ENCODE data around the gene AADAC. TPM values are rescaled to one million over a fixed set of nuclear protein-coding genes. Genes with fewer than 3 reads are reported as not detected.
"Not testable (repeated sequence)": the region's sequence is repeated elsewhere in the genome, so short reads cannot be mapped to it uniquely, and the experiment has no call there.

Gene AADAC
- polyA plus RNA-seq, 1 experiment = not detected

DNA sequence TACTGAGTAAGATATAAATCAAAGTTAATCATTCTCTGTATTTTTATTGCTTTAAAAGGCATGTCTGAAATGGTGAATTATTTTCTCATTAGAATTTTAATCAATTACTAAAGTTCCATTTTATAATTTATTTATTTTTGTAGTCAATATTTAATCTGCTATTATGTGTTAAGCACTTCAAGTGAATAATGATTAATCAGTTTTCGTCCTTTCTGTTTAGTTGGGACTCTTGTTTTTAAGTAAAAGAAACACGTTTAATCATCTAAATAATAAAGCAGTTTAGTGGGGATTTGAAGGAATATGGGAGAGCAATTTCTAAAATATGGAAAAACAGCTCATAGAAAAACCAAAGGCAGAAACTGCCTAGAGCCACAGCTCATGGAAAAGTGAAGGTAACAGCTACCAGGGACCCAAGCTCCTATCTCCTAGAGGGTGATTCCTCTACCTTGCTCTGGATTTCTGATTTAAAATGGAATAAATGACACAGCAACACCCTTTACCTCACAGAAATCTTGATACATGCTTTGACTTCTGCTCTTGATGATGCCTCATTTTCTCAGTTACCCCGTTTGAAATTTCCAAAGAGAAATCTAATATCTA lies 31.5 kb downstream of the AADAC start:
- Histone ChIP-seq H3K27ac (ENCODE audit: low read depth, low read length) (no peak overlapping the region), H3K9me3 (ENCODE audit: control insufficient read depth, insufficient read depth, low read length) (no peaks in the 10 kb centered on the region), H3K4me3 (ENCODE audit: low read depth, low read length) (no peak overlapping the region), H3K27me3 (ENCODE audit: control insufficient read depth, insufficient read depth, low read length) (no peaks in the 10 kb centered on the region)
- ChIA-PET CTCF (no interaction called here), POLR2A (no interaction called here)
- no peak for DNase-seq (ENCODE audit: low read depth, low spot score)
- no peak for TF ChIP-seq CTCF (IDR thresholded peaks at IDR 0.05; ENCODE audit: low read depth, low read length)

DNA sequence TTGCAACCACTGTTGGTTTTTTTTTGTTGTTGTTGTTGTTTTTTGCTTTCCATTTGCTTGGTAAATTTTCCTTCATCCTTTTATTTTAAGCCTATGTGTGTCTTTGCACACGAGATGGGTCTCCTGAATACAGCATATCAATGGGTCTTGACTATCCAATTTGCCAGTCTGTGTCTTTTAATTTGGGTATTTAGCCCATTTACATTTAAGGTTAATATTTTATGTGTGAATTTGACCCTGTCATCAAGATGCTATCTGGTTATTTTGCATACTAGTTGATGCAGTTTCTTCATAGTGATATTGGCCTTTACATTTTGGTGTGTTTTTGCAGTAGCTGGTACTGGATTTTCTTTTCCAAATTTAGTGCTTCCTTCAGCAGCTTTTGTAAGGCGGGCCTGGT lies 36.1 kb downstream of the AADAC start:
- H3K9me3 ChIP-seq (ENCODE audit: control insufficient read depth, insufficient read depth, low read length); POLR2A ChIA-PET; H3K4me3 ChIP-seq (ENCODE audit: low read depth, low read length); CTCF ChIA-PET; H3K27me3 ChIP-seq (ENCODE audit: control insufficient read depth, insufficient read depth, low read length); DNase-seq (ENCODE audit: low read depth, low spot score); H3K27ac ChIP-seq (ENCODE audit: low read depth, low read length): not testable (repeated sequence)

GRCh38 chr3:151852074-151852811 lies 38.3 kb downstream of the AADAC start:
- H3K27me3 ChIP-seq (ENCODE audit: control insufficient read depth, insufficient read depth, low read length) = no peaks in the 10 kb centered on the region
- no peak overlapping the region for H3K27ac ChIP-seq (ENCODE audit: low read depth, low read length)
- TF ChIP-seq CTCF (IDR thresholded peaks at IDR 0.05; ENCODE audit: low read depth, low read length) = no peak
- POLR2A ChIA-PET = no interaction called here
- no peak for DNase-seq (ENCODE audit: low read depth, low spot score)
- no peaks in the 10 kb centered on the region; the same call in none of the 2 replicates for H3K9me3 ChIP-seq (ENCODE audit: control insufficient read depth, insufficient read depth, low read length)
- H3K4me3 ChIP-seq (ENCODE audit: low read depth, low read length) = no peak overlapping the region
- CTCF ChIA-PET = no interaction called here

GRCh38 chr3:151856118-151856517 lies 42.2 kb downstream of the AADAC start:
- Histone ChIP-seq H3K27ac (ENCODE audit: low read depth, low read length) (no peak overlapping the region), H3K9me3 (ENCODE audit: control insufficient read depth, insufficient read depth, low read length) (no peaks in the 10 kb centered on the region; the same call in none of the 2 replicates), H3K4me3 (ENCODE audit: low read depth, low read length) (no peak overlapping the region), H3K27me3 (ENCODE audit: control insufficient read depth, insufficient read depth, low read length) (no peaks in the 10 kb centered on the region)
- no peak for TF ChIP-seq CTCF (IDR thresholded peaks at IDR 0.05; ENCODE audit: low read depth, low read length)
- ChIA-PET CTCF (no interaction called here), POLR2A (no interaction called here)
- no peak for DNase-seq (ENCODE audit: low read depth, low spot score)

GRCh38 chr3:151856641-151857040 lies 42.7 kb downstream of the AADAC start:
- Histone ChIP-seq H3K27ac (ENCODE audit: low read depth, low read length) (no peak overlapping the region), H3K27me3 (ENCODE audit: control insufficient read depth, insufficient read depth, low read length) (no peaks in the 10 kb centered on the region), H3K9me3 (ENCODE audit: control insufficient read depth, insufficient read depth, low read length) (no peaks in the 10 kb centered on the region; the same call in none of the 2 replicates), H3K4me3 (ENCODE audit: low read depth, low read length) (no peak overlapping the region)
- CTCF ChIA-PET = no interaction called here
- DNase-seq (ENCODE audit: low read depth, low spot score) = no peak
- POLR2A ChIA-PET = no interaction called here
- TF ChIP-seq CTCF (IDR thresholded peaks at IDR 0.05; ENCODE audit: low read depth, low read length) = no peak
